Activated CD8-positive, alpha-beta memory T cell treated with anti-CD3 and anti-CD28 coated beads, Interleukin-2, amount 10 ng/mL, durations not matched to agents 7 days and 5 days (primary cell): ENCODE results near the gene UBE2N. TPM values are rescaled to one million over a fixed set of nuclear protein-coding genes. Genes with fewer than 3 reads are reported as not detected.
A peak's percentile ranks its signal among the peaks of the same experiment; 100 is the strongest.
"Not testable (repeated sequence)": the region's sequence is repeated elsewhere in the genome, so short reads cannot be mapped to it uniquely, and the experiment has no call there.

Experiments
- ATAC-seq: fragments of 150-1000 bp; cut with Tn5 transposase; one replicate; pipeline ENCODE4 v1.10.0; 2021; ENCODE audit warnings: moderate library complexity
- CTCF ChIA-PET: fragments of 350-600 bp; sonication (Branson Sonifier 250); formaldehyde crosslinking; loops from one replicate; lab custom pipeline; 2021; ENCODE audit warnings: antibody characterized with exemption; lab: Charles Lee
- DNase-seq: peaks from one replicate; pipeline ENCODE4 v3.0.0-alpha.2; 2020
- H3K27ac Mint-ChIP-seq: one replicate; pipeline ENCODE4 v1.8.0; 2021; ENCODE audit warnings: mild to moderate bottlenecking, mixed read lengths
- H3K27me3 Mint-ChIP-seq: one replicate; pipeline ENCODE4 v1.8.0; 2021; ENCODE audit warnings: mixed read lengths
- H3K36me3 Mint-ChIP-seq: one replicate; pipeline ENCODE4 v1.8.0; 2021; ENCODE audit warnings: mild to moderate bottlenecking, mixed read lengths
- H3K4me1 Mint-ChIP-seq: one replicate; pipeline ENCODE4 v1.8.0; 2021; ENCODE audit warnings: mixed read lengths
- H3K4me3 Mint-ChIP-seq: one replicate; pipeline ENCODE4 v1.8.0; 2021; ENCODE audit warnings: mild to moderate bottlenecking, moderate library complexity, mixed read lengths
- H3K9me3 Mint-ChIP-seq: one replicate; pipeline ENCODE4 v1.8.0; 2022; ENCODE audit warnings: low read depth, mixed read lengths
- total RNA-seq, 2 experiments: library from RNA; stranded (reverse); gene quantifications; one replicate each; pipeline ENCODE4 v1.2.3, GENCODE V29; 2021

Gene UBE2N
- total RNA-seq, 2 experiments from 2014 or later, result 166 to 213 TPM

GRCh38 chr12:93402333-93403311 lies 39.1 kb downstream of the UBE2N start:
- H3K27ac Mint-ChIP-seq, result no peak overlapping the region
- CTCF ChIA-PET, result interaction anchor here (1.8 kb wide), 1 partner anchor 17 kb away, joined by 9 read pairs; no protein-coding TSS in a partner anchor
- H3K36me3 Mint-ChIP-seq, result peaks cover 41% of the 10 kb centered on the region
- no peak for DNase-seq
- no peaks in the 10 kb centered on the region for H3K27me3 Mint-ChIP-seq
- H3K9me3 Mint-ChIP-seq, result no peaks in the 10 kb centered on the region
- ATAC-seq, result no peak
- peaks cover 4% of the 10 kb centered on the region for H3K4me1 Mint-ChIP-seq
- no peak overlapping the region for H3K4me3 Mint-ChIP-seq

GRCh38 chr12:93399183-93399863 lies 42.4 kb downstream of the UBE2N start:
- H3K27ac Mint-ChIP-seq, H3K4me3 Mint-ChIP-seq, H3K9me3 Mint-ChIP-seq, CTCF ChIA-PET, DNase-seq, H3K27me3 Mint-ChIP-seq, H3K4me1 Mint-ChIP-seq: not testable (repeated sequence)
- peaks cover 23% of the 10 kb centered on the region for H3K36me3 Mint-ChIP-seq
- ATAC-seq, result peak; percentile 100

- H3K27me3 Mint-ChIP-seq, result no peaks in the 10 kb centered on the region
- CTCF ChIA-PET, result interaction anchor here (0.7 to 3.4 kb wide), 26 partner anchors 8 to 705 kb away, joined by 3 to 33 read pairs (median 4); no protein-coding TSS in a partner anchor
- H3K9me3 Mint-ChIP-seq, result no peaks in the 10 kb centered on the region
- ATAC-seq, result no peak
- H3K4me1 Mint-ChIP-seq, result peaks cover under 1% of the 10 kb centered on the region
- no peak overlapping the region for H3K4me3 Mint-ChIP-seq
- H3K36me3 Mint-ChIP-seq, result peaks cover 14% of the 10 kb centered on the region
- no peak for DNase-seq
- H3K27ac Mint-ChIP-seq, result no peak overlapping the region
Measured at GRCh38 chr12:93397412-93397811, 44.3 kb downstream of the UBE2N start.

- ATAC-seq (no peak), DNase-seq (no peak)
- Mint-ChIP-seq H3K36me3 (peaks cover 21% of the 10 kb centered on the region), H3K4me1 (peaks cover 16% of the 10 kb centered on the region), H3K27me3 (no peaks in the 10 kb centered on the region), H3K27ac (no peak overlapping the region), H3K9me3 (no peaks in the 10 kb centered on the region), H3K4me3 (no peak overlapping the region)
- CTCF ChIA-PET, result interaction anchor here (1.0 to 1.1 kb wide), 2 partner anchors 13 to 406 kb away, joined by 3 to 4 read pairs; no protein-coding TSS in a partner anchor
Measured at GRCh38 chr12:93393425-93393824, 48.3 kb downstream of the UBE2N start.

- H3K27me3 Mint-ChIP-seq, result no peaks in the 10 kb centered on the region
- ATAC-seq, result no peak
- no peak overlapping the region for H3K27ac Mint-ChIP-seq
- CTCF ChIA-PET, result interaction anchor here (0.6 to 2.2 kb wide), 3 partner anchors 10 to 292 kb away, joined by 3 to 10 read pairs (median 4); no protein-coding TSS in a partner anchor
- H3K4me1 Mint-ChIP-seq, result peaks cover 30% of the 10 kb centered on the region
- no peaks in the 10 kb centered on the region for H3K9me3 Mint-ChIP-seq
- DNase-seq, result no peak
- H3K4me3 Mint-ChIP-seq, result no peak overlapping the region
- H3K36me3 Mint-ChIP-seq, result peaks cover 30% of the 10 kb centered on the region
Measured at GRCh38 chr12:93390549-93391297, 51.0 kb downstream of the UBE2N start.

- CTCF ChIA-PET, result interaction anchor here (1.6 to 2.2 kb wide), 2 partner anchors 9 to 292 kb away, joined by 4 to 10 read pairs; no protein-coding TSS in a partner anchor
- ATAC-seq (no peak), DNase-seq (no peak)
- H3K4me3 Mint-ChIP-seq, result no peak overlapping the region
- H3K4me1 Mint-ChIP-seq, result peaks cover 35% of the 10 kb centered on the region
- H3K9me3 Mint-ChIP-seq, result no peaks in the 10 kb centered on the region
- H3K27me3 Mint-ChIP-seq, result no peaks in the 10 kb centered on the region
- peaks cover 36% of the 10 kb centered on the region for H3K36me3 Mint-ChIP-seq
- no peak overlapping the region for H3K27ac Mint-ChIP-seq
Measured at GRCh38 chr12:93390031-93390430, 51.7 kb downstream of the UBE2N start.

DNA sequence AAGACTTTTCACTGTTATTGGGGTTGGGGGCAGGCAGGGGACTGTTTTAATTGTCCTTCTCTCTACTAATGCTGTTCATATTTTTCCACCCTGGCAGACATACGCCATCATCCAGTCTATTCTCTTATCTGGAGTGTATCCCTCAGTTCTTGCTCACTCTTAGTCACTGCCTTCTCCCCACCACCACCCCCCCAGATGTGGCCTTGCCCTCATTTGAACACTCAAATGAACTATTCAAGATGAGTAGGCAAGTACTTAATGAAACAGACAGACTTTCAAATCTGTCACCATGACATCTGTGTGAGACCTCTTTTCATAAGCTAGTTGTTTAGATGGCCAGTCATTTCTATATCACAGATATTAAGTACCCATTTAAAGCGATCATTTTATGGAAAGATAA lies 54.0 kb downstream of the UBE2N start:
- Mint-ChIP-seq H3K27me3 (no peaks in the 10 kb centered on the region), H3K27ac (peak overlapping the region; percentile 26), H3K4me3 (no peak overlapping the region), H3K36me3 (peaks cover 36% of the 10 kb centered on the region), H3K9me3 (no peaks in the 10 kb centered on the region), H3K4me1 (peaks cover 43% of the 10 kb centered on the region)
- peak; percentile 58 for DNase-seq
- CTCF ChIA-PET, result interaction anchor here (1.2 to 1.4 kb wide), 3 partner anchors 11 to 32 kb away, joined by 3 to 4 read pairs (median 3); no protein-coding TSS in a partner anchor
- ATAC-seq, result peak; percentile 65

GRCh38 chr12:93381976-93382437 lies 59.7 kb downstream of the UBE2N start:
- H3K27me3 Mint-ChIP-seq, H3K27ac Mint-ChIP-seq, H3K9me3 Mint-ChIP-seq, DNase-seq, H3K4me3 Mint-ChIP-seq, ATAC-seq: not testable (repeated sequence)
- CTCF ChIA-PET, result interaction anchor here (1.2 to 4.5 kb wide), 6 partner anchors 8 to 394 kb away, joined by 3 to 20 read pairs (median 10); no protein-coding TSS in a partner anchor
- H3K4me1 Mint-ChIP-seq, result peaks cover 40% of the 10 kb centered on the region
- peaks cover 14% of the 10 kb centered on the region for H3K36me3 Mint-ChIP-seq

GRCh38 chr12:93381161-93381975 lies 60.4 kb downstream of the UBE2N start:
- CTCF ChIA-PET, result interaction anchor here (0.9 to 4.5 kb wide), 14 partner anchors 7 to 394 kb away, joined by 3 to 20 read pairs (median 4); no protein-coding TSS in a partner anchor
- H3K4me1 Mint-ChIP-seq, result peaks cover 40% of the 10 kb centered on the region

DNA sequence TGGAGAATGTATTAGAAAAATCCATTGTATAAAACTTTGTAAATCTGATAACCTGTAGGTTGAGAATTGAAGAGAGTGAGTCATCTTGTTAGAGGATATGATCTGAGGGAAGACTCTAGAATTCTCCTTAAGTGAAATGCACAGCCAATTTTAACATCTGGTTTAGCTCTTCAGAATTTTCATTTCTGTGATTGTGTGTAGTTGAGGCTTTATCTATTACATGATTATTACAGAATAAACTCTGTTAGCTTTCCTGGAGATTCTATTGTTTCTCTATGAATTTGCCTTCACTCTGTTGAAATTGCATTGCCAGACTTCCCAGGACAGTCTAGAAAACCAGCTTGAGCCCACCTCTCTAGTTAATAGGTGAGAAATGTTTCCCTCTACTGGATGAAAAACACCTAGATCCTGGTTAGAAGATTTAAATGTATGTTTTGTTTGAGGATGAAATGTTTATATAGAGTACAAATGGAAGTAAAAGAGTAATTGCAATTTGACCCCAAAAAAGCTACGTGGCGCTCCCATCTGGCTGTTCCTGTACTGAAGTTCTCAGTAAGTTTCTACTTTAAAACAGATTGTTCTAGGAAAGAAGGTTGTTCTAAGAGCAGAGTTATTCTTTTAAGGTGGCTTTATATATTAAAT lies 61.1 kb downstream of the UBE2N start:
- Mint-ChIP-seq H3K4me3 (peak overlapping the region; percentile 91), H3K27ac (peak overlapping the region; percentile 54), H3K36me3 (peaks cover 13% of the 10 kb centered on the region), H3K27me3 (no peaks in the 10 kb centered on the region), H3K9me3 (no peaks in the 10 kb centered on the region), H3K4me1 (peaks cover 40% of the 10 kb centered on the region)
- ATAC-seq (no peak), DNase-seq (no peak)
- CTCF ChIA-PET, result interaction anchor here (0.9 to 4.5 kb wide), 16 partner anchors 8 to 393 kb away, joined by 3 to 20 read pairs (median 4); no protein-coding TSS in a partner anchor

More at GRCh38 chr12:93381161-93381975, 60.4 kb downstream of the UBE2N start:
- H3K27ac Mint-ChIP-seq, result no peak overlapping the region
- H3K9me3 Mint-ChIP-seq, result no peaks in the 10 kb centered on the region
- no peak for DNase-seq
- H3K4me3 Mint-ChIP-seq, result peak overlapping the region; percentile 91
- no peaks in the 10 kb centered on the region for H3K27me3 Mint-ChIP-seq
- no peak for ATAC-seq
- H3K36me3 Mint-ChIP-seq, result peaks cover 13% of the 10 kb centered on the region

GRCh38 chr12:93379981-93380361 lies 61.8 kb downstream of the UBE2N start:
- CTCF ChIA-PET, result interaction anchor here (1.0 to 4.5 kb wide), 11 partner anchors 9 to 392 kb away, joined by 3 to 20 read pairs (median 6); no protein-coding TSS in a partner anchor
- Mint-ChIP-seq H3K9me3 (no peaks in the 10 kb centered on the region), H3K27ac (peak overlapping the region; percentile 99), H3K4me3 (peak overlapping the region; percentile 91), H3K4me1 (peaks cover 35% of the 10 kb centered on the region), H3K27me3 (no peaks in the 10 kb centered on the region), H3K36me3 (peaks cover 7% of the 10 kb centered on the region)
- ATAC-seq (no peak), DNase-seq (no peak)
